GM18519 (cell line): ENCODE measurements around the gene MMEL1.

Source experiments
- ATAC-seq: cut with Tn5 transposase; IDR thresholded peaks from one replicate; pipeline ENCODE4 v1.9.1; 2021; ENCODE audit warnings: mild to moderate bottlenecking, moderate library complexity; ENCODE audit not compliant: unreplicated experiment, low FRiP score

MMEL1 gene

DNA sequence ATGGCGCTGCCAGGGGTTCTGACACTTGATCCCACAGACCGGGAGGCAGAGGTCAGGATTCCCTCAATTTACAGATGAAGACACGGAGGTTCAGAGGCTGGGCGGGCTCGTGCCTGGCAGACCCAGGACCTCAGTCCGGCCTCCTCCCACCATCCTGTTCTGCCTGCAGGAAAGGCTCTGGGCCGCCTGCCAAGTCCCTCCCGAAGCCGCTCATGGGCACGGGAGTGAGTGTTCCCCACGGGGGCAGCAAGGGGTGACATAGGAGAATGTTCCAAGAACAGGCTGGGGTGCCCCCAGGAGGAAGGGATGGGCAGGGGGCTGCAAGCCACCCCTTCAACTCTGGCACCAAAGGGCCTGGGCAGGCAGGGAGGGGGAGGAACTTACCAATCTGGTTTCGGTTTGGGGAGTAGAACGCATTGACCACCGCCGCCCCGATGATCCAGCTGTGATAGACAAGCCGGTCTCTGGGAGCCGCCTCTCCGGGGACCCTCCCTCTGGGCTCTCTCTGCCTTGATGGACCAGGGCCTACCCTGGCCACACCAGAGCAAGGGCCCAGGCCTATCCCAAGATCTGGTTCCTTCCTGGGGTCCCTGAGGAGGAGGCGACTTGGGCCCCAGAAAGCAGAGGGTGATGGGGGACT lies 38.7 kb downstream of the MMEL1 start:
- ATAC-seq: no peak

- no peak for ATAC-seq
Observed at GRCh38 chr1:2593251-2593878, 39.5 kb downstream of the MMEL1 start.

GRCh38 chr1:2592672-2593071 lies 40.1 kb downstream of the MMEL1 start:
- ATAC-seq: no peak

GRCh38 chr1:2591581-2592261 lies 41.1 kb downstream of the MMEL1 start:
- ATAC-seq: no peak

DNA sequence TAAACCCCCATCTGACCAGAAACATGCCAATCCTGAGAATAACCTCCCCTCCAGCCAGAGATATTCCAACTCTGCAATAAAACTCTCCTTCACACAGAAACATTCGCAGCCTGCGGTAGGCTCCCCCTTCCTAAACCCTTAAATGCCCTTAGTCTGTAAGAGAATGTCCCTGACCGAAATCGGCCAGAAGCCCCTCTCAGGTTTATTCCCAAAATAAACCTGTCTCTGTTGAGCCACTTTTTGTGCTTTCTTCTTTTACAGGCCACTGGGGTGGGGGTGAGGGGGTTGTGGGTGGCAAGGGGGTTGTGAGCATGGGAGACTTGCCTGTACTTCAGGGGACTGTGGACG lies 41.6 kb downstream of the MMEL1 start:
- no peak for ATAC-seq

DNA sequence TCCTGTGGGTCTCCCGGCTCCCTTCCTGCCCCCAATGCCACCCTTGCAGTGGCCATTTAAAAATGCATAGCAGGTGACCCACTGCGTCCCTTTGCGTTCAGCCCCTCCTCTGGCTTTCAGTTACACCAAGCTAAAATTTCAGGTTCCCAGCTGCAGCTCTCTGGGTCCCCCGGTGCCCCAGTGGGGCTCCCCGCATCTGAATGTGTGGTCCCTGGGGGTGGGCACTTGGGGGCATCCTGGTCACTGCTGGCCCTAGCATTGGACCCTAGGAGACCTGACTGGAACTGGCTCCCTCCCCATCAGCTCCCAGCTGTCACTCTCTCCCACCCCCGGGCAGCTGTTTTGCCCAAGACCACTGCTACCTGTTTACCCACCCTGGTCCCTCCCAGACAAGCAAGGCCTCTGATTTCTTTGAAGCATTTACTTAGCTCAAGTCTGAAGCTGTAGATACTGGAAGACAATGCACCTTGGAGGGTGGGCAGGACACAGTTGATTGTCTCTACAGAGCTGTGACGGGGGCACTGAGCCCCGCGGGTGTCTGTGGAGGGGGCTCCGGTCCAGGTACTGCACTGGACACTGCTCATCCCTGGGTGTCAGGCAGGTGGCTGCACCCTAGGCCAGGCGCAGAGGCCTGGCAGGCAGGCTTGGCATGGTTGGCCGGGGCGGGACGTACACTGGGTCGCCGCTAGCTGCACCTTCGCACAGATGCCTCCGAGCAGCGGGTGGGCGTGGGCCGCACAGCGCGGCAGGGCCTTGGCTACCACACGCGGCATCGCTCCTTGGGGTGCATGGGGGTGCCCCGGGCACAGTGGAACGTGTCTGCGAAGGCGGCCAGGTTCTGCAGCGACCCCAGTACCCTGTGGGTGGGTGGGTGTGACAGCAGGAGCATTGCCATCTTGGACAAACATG lies 42.3 kb downstream of the MMEL1 start:
- ATAC-seq: no peak

DNA sequence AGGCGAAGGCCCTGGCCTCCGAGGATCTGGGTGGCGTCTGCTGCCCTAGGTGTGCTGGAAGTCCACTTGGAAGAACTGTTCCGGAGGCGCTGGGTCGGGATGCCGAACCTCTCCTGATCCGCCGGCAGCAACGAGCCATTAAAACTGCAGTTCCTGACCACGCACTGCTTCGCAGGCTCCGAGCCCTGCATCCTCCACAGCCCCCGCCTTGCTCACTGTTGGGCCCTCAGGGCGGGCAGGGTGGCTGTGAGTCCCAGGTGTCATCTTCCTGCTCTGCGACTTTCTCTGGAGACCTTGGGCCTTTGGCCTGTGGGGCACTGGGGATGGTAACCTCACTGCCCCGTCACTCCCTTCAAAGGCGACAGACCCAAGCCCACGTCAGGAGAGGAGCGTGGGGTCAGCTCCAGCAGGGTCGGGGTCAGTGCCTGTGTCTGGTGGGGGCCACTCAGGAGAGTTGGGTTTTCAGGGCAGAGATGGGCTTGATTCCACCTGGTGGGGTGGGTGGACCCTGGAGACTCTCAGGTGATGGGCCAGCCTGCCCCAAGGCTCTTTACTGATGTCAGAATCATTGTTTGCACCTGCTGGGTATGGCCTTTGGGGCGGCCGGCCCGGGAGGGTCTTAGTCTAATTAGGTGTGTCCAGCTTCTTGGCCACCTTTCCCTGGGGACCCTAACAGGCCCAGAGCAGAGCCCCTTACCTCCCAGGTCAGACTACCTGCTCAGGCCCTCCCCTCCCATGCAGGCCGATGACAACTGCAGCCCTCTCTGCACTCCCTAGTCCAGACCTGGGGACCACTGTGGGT lies 43.2 kb downstream of the MMEL1 start:
- no peak for ATAC-seq

DNA sequence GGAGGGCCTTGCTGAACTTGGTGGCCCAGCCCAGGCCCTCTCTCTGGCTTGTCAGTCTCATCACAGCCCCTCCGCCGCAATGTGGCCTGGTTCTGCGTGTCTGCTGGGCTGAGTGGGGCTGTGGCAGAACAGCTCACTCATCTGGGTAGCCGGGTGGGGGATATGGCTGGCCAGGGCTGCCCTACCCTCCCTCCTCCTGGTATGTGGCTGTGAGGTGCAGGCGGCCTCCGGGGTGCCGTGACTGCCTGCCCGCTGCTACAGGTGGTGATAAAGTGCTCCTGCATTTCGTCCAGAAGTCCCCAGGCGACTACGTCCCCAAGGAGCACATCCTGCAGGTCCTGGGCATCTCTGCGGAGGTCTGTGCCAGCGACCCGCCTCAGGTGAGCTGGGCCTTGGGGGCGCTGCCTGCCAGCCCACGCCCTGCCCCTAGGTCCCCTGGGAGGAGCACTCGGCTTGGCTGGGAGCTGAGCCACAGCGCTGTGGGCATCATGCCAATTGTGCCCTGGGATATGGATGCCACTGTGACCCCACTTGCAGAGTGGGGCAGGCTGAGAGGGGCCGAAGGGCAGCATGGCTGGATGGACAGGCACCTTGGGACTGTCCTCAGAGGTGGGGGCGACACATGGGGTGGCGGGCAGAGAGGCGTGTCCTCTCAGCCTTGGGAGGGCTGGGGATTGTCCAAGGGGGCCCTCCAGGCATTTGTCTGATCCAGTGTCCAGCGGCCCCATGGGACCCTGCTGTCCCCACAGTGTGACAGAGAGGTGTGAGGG lies 44.0 kb downstream of the MMEL1 start:
- no peak for ATAC-seq

DNA sequence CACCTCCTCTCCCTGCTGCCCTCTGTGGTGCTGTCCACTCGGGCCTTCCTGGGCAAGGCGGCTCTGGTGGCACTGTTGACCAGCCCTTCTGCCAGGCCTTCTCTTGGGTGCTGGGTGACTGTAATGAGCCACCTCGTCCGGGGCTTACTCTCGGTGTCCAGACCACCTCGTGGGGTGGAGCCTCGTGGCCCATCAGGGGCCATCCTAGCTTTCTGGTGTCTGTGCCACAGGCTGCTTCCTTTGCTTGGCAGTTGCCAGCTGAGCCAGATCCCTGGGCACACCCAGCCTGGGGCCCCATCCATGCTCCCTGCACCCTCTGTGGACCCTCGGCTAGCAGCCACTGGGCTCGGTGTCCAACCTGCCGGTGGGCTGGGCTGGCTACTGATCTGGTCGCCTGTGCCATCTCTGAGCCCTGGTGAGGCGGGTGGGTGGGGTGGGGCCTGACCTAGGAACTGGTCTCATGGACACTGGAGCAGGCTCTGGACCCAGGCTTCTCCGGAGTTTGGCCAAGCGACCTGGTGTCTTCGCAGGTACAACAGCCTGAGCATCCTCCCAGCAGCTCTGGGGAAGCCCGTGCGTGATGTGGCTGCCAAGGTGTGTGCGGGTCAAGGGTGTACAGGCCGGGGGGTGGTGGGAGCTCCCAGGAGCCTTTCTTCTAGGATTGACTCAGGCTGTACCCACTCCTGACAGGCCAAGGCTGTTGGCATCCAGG lies 44.8 kb downstream of the MMEL1 start:
- no peak for ATAC-seq

GRCh38 chr1:2587071-2587859 lies 45.6 kb downstream of the MMEL1 start:
- no peak for ATAC-seq

DNA sequence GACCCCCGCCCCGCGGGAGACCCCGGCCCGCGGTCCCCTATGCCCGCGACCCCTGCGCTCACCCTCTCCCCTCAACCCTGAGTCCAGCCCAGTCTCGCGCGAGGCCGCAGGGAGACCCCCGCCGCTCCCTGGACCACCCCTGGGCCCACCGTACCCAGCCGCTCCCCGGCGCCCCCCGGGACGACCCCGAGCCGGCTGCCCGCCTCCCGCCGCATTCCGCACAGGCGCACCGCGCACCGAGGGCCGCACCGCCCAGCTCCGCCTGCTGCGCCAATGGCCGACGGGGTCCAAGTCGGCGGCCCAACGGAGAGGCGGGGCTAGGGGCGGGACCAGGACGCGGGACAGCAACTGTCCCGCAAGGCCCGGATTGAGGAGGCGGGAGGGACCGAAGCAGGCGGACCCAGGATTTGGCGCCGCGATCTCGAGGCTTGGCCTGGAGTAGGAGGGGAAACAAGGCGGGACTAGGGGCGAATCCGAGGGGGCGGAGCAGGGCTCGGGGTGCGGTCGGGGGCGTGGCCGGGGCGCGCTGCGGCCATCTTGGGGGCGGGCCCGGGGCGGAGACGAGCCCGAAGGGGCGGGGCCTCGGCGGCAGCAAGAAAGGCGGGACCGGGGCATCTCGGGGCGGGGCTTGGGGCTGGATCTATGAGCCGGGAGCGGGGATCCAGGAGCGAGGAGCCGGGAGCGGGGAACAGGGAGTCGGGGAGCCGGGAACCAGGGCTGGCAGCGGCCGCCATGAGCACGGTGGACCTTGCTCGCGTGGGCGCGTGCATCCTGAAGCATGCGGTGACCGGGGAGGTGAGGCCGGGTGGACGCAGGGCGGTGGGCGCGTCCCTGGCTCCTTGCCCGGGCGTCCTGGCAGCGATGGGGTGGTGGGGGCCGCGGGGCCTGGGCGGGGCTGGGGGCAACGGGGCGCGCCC lies 46.4 kb downstream of the MMEL1 start, which contains the start of gene PRXL2B:
PRXL2B (plus strand) TSS at position 624 of the 917 bp plus-strand sequence; CDS start at position 733, 109 bp downstream.
- ATAC-seq: peak; percentile 48

- ATAC-seq: no peak
Observed at GRCh38 chr1:2585318-2586092, 47.3 kb downstream of the MMEL1 start.

GRCh38 chr1:2584686-2585317 lies 48.0 kb downstream of the MMEL1 start:
- ATAC-seq: no peak

DNA sequence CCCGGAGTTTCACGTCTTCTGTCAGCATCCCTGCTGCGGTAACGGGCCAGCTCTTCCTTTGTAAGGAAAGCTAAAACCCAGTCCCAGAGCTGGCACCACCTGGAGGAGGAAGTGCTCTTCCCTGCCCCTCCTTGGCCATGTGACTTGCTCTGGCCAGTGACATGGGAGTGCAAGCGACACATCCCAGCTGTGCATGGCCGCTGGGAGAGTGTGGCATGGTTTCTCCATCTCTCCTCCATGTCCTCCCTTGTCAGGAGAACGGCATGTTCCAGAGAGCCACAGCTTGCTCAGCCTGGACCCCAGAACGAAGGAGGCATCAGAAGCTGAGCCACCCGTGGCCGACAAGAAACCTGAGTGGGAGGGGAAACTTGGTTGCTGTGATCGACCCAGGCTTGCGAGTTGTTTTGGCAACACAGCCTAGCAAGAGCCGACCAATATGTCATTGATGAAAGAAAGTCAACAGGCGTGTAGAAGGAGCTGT lies 48.9 kb downstream of the MMEL1 start:
- ATAC-seq: no peak

GRCh38 chr1:2583331-2583791 lies 49.5 kb downstream of the MMEL1 start:
- ATAC-seq: no peak
